Measurements from ENCODE around the gene NRG3. TPM values are rescaled to one million over a fixed set of nuclear protein-coding genes. Genes with fewer than 3 reads are reported as not detected.

Gene NRG3
- total and polyA plus RNA-seq, 2 of the 8 experiments (the other 6 are each of a cell fraction or from before 2014, with no cell fraction given): 4.2 to 5.0 TPM

GRCh38 chr10:82865366-82865765 lies 990.4 kb downstream of the NRG3 start:
- Histone ChIP-seq H3K14ac (ENCODE audit: insufficient read length) (no peak overlapping the region), H3K23ac (ENCODE audit: insufficient read length) (no peak overlapping the region), H3K27ac (ENCODE audit: low read depth, low read length) (no peak overlapping the region), H4K20me1 (replicated peaks in 1 of 2; ENCODE audit: control insufficient read depth in 1 of 2, insufficient read depth in 2 of 2, low read length in 2 of 2) (no peaks in the 10 kb centered on the region), H2BK12ac (ENCODE audit: low read depth, low read length) (no peak overlapping the region), H3K23me2 (ENCODE audit: low read depth, low read length) (no peaks in the 10 kb centered on the region; the same call in 1 of the 2 replicates), H3K79me2 (ENCODE audit: control insufficient read depth in 1 of 2, insufficient read depth in 2 of 2, low read length in 2 of 2) (no peaks in the 10 kb centered on the region), H4K8ac (ENCODE audit: extremely low read depth, insufficient read depth, low read length) (no peak overlapping the region), H3K4me2 (ENCODE audit: insufficient read depth in 1 of 2, low read depth in 2 of 2, low read length in 2 of 2) (no peak overlapping the region), H3K4me3 (ENCODE audit: extremely low read depth in 1 of 4, insufficient read depth in 2 of 4, low read depth in 3 of 4, low read length in 4 of 4) (no peak overlapping the region), H4K91ac (replicated peaks; ENCODE audit: insufficient read length, low read length) (no peak overlapping the region), H3K9me3 (ENCODE audit: insufficient read depth in 2 of 2, low read depth in 1 of 2, low read length in 1 of 2) (no peaks in the 10 kb centered on the region), H2BK20ac (ENCODE audit: low read length) (no peak overlapping the region), H2BK120ac (replicated peaks; ENCODE audit: low read depth, low read length) (no peak overlapping the region), H4K5ac (ENCODE audit: insufficient read length, low read depth, low read length) (no peak overlapping the region), H3K9ac (replicated peaks in 1 of 4; ENCODE audit: extremely low read depth in 1 of 4, low read depth in 3 of 4, low read length in 3 of 4) (no peak overlapping the region), H3K56ac (replicated peaks; ENCODE audit: insufficient read length, low read depth, low read length) (no peak overlapping the region), H3K4me1 (replicated peaks in 1 of 4; ENCODE audit: control insufficient read depth in 3 of 4, insufficient read depth in 4 of 4, low read length in 3 of 4) (peaks cover 0 to 4% (median 0%) of the 10 kb centered on the region in 4 experiments; a peak in 1 of 7 replicates), H2BK5ac (ENCODE audit: low read depth, low read length) (no peak overlapping the region), H3K18ac (ENCODE audit: extremely low read depth, low read length) (no peak overlapping the region), H3K4ac (replicated peaks; ENCODE audit: insufficient read length, low read depth, low read length) (no peak overlapping the region), H2AK5ac (ENCODE audit: low read depth, low read length) (no peak overlapping the region), H2AFZ (ENCODE audit: low read length) (no peak overlapping the region), H3K79me1 (ENCODE audit: low read depth, low read length) (no peaks in the 10 kb centered on the region), H3K36me3 (ENCODE audit: control insufficient read depth in 2 of 4, insufficient read depth in 4 of 4, low read length in 3 of 4) (no peaks in the 10 kb centered on the region), H3K27me3 (replicated peaks in 1 of 4; ENCODE audit: control insufficient read depth in 3 of 4, extremely low read depth in 1 of 4, insufficient read depth in 3 of 4, low read length in 3 of 4) (no peaks in the 10 kb centered on the region), H2BK15ac (ENCODE audit: low read length) (no peak overlapping the region)
- ChIA-PET CTCF (ENCODE audit: partially characterized antibody) (no interaction called here), POLR2A (ENCODE audit: partially characterized antibody) (no interaction called here)
- WGBS, 2 experiments (ENCODE audit: extremely low coverage in 1 of 2, insufficient coverage in 1 of 2, insufficient read length in 1 of 2, insufficient replicate concordance in 2 of 2, low coverage in 1 of 2, low lambda C conversion rate in 2 of 2, missing lambda C conversion rate in 1 of 2): 96% methylated on average over 1 of the region's 1 CpG; no CpG with 5 or more reads in 1 of the 2 experiments
- no peak for FAIRE-seq
- no peak for DNase-seq (ENCODE audit: low read depth in 1 of 2, low spot score in 2 of 2)
- no peak for TF ChIP-seq E2F6 (IDR thresholded peaks at IDR 0.05)
